Activated naive CD4-positive, alpha-beta T cell treated with anti-CD3 and anti-CD28 coated beads, Interleukin-2, amount 10 ng/mL, durations not matched to agents 5 hours and 36 hours (primary cell): ENCODE results near the gene AP1G2. TPM values are rescaled to one million over a fixed set of nuclear protein-coding genes. Genes with fewer than 3 reads are reported as not detected.

Experiments used
- total RNA-seq, 2 experiments: library from RNA; stranded (reverse); gene quantifications; one replicate each; pipeline ENCODE4 v1.2.3, GENCODE V29; 2021

The AP1G2 gene
- 100 to 1,000 TPM; 299 to 314 TPM for total RNA-seq

DNA sequence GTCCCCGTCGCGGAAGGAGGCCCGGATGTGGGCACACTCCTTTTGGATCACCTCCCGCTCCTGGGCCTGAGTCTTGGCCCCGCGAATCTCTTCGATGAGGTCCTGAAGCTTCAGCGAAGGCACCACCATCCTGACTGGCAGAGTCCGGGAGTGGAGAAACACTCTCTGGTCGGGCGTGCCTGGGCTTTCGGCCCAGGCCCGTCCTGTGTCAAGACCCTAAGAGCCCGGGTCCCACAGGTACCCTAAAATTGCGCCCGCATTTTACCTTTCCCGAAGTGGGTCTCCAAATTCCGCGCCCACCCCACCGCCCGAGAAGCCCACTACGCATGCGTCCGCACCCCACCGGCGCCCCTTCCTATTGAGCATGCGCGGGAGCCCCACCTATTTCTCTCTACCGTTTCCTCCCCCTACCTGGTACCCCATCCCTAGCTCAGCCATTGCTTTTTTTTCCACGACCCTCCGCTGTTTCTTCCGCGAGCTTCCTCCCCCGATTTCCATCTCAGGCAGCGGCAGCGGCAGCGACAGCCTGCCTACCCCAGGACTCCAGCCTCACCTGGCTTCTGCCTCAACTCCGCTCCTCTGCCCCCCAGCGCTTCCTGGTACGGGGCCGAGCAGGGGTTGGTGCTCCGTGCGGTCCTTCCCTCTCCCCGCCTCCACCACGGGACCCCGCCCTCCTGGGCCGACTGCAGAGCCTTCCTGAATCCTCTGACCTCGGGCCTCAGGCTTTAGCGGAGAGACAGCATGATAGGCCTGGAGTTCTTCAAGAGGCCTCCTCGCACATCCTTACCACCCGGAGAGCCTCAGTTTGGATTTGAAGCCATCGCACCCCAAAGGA is at the start of gene AP1G2:
Gene AP1G2, minus strand, starts transcription at position 606 of the 835 bp plus-strand sequence. Its CDS starts 477 bp downstream, at position 129.

GRCh38 chr14:23578560-23579310 is 11.1 kb upstream of the AP1G2 start, which contains the start of gene JPH4:
TSS of gene JPH4 (minus strand) at chr14:23578790. CDS start at chr14:23577453, 1,337 bp downstream.

GRCh38 chr14:23555882-23556699 is 11.5 kb downstream of the AP1G2 start, which contains the start of gene THTPA:
TSS of gene THTPA (plus strand) at chr14:23556271. CDS start at chr14:23556758, 487 bp downstream.

DNA sequence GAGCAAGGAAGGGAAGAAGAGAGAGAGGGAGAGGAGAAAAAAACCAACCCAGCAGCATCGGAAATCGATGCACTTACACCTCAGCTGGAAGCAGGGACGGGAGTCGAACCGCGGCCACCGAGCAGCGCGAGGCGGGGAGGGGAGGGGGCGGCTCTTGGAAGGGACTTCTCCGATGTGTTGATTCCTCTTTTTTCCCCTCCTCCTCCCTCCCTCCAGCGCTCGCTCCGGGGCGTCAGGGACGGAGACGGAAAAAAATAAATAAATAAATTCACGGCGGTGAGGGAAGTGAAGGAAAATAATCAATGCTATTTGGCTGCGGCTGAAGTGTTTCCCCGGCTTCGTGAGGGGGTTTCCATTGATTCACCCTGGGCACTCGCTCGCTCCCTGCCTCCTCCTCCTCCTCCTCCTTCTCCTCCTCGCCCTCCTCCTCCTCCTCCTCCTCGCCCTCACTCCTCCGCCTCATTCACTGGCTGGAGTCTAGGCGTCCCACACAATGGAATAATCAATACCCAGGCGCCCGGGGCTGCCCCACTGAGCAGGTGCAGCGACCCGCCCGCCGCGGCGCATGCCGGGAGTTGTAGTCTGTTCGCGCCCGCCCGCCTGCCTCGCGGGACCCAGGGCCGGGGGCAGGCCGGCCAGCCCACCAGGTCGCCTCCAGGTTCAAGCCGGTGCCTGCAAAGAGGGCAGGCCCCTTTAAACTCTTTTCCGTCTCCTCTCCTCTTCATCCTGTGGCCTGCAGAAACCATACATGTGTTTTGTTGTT is 16.1 kb downstream of the AP1G2 start, which contains the start of gene ZFHX2:
Gene ZFHX2, minus strand, starts transcription at position 500 of the 763 bp plus-strand sequence. CDS start 16,440 bp downstream, outside the sequence.

Other genes with a start within 250 kb of the AP1G2 start
- 100 to 1,000 TPM; 186 to 197 TPM for gene PABPN1, start 246.3 kb downstream of the AP1G2 start, total RNA-seq
- 1 to 10 TPM; 2.1 to 2.2 TPM for gene SLC22A17, start 214.9 kb downstream of the AP1G2 start, total RNA-seq
- gene EFS, start 202.6 kb downstream of the AP1G2 start, total RNA-seq, result not detected
- gene IL25, start 195.0 kb downstream of the AP1G2 start, total RNA-seq, result not detected
- not detected for gene CMTM5, start 190.7 kb downstream of the AP1G2 start, total RNA-seq
- not detected for gene MYH6, start 159.5 kb downstream of the AP1G2 start, total RNA-seq
- not detected for gene MYH7, start 132.1 kb downstream of the AP1G2 start, total RNA-seq
- 10 to 100 TPM; 41.3 to 42.3 TPM for gene NGDN, start 98.1 kb downstream of the AP1G2 start, total RNA-seq
- gene ZFHX2, start 16.0 kb downstream of the AP1G2 start, total RNA-seq, result under 1 TPM; 0.53 to 0.93 TPM
- gene THTPA, start 11.5 kb downstream of the AP1G2 start, total RNA-seq, result 10 to 100 TPM; 10.3 to 13.4 TPM
- under 1 TPM; 0.07 to 0.10 TPM for gene JPH4, start 11.0 kb upstream of the AP1G2 start, total RNA-seq
- under 1 TPM; 0.18 to 0.24 TPM for gene DHRS2, start 68.6 kb upstream of the AP1G2 start, total RNA-seq